HT-29 (cell line): ENCODE data around the gene SLFN5. TPM values are rescaled to one million over a fixed set of nuclear protein-coding genes. Genes with fewer than 3 reads are reported as not detected.
A peak's percentile ranks its signal among the peaks of the same experiment; 100 is the strongest.
"Not testable (repeated sequence)": the region's sequence is repeated elsewhere in the genome, so short reads cannot be mapped to it uniquely, and the experiment has no call there.

ENCODE experiments used
- DNase-seq: peaks from one replicate; pipeline ENCODE4 v3.0.0-alpha.2; 2015; ENCODE audit warnings: low spot score
- total RNA-seq: library from RNA; depleted of rRNA; stranded (reverse); fragments of >200 nt; shearing (Covaris generic); gene quantifications from 2 replicates; pipeline ENCODE4 v1.2.3, GENCODE V29; 2014

The SLFN5 gene
- total RNA-seq, 1 experiment from 2014 or later = 3.8 TPM

GRCh38 chr17:35242158-35242804 lies 591 bp upstream of the SLFN5 start:
- peak; percentile 92 for DNase-seq

DNA sequence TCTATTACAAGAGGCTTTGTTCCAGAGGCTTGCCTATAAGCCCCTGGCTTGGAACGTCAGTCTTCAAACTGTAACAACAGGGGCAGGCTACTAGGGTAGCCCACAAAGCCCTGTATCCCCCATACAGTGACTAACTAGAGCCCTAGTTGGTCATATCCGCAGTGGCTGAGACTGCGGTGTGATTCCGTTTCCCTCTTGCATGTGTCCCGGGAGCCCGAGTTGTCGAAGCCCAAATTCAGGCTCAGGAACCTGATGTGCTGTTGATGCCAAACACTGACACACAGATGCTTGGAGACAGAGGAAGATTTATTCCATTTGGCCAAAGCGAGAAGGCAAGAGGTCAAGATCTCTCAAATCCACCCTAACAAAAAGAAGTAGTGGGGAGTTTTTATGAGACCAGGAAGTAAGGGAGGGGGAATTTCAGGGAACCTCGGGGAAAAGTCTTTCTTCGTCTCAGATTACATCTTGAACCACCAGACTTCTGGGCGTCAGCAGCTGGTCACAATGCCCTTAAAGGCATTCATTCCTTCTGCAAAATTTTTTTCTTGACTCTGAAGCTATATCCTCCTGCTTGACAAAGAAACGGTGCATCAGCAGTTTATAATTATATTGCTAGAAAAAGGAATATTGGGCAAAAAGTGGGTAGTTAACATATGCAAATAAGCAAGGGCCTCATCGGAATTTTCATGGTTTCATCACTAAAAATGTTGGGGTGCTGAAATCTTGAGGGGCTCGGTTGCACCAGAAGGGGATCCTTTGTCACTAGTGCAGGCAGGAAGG lies 879 bp downstream of the SLFN5 start:
- peak; percentile 70 for DNase-seq

DNA sequence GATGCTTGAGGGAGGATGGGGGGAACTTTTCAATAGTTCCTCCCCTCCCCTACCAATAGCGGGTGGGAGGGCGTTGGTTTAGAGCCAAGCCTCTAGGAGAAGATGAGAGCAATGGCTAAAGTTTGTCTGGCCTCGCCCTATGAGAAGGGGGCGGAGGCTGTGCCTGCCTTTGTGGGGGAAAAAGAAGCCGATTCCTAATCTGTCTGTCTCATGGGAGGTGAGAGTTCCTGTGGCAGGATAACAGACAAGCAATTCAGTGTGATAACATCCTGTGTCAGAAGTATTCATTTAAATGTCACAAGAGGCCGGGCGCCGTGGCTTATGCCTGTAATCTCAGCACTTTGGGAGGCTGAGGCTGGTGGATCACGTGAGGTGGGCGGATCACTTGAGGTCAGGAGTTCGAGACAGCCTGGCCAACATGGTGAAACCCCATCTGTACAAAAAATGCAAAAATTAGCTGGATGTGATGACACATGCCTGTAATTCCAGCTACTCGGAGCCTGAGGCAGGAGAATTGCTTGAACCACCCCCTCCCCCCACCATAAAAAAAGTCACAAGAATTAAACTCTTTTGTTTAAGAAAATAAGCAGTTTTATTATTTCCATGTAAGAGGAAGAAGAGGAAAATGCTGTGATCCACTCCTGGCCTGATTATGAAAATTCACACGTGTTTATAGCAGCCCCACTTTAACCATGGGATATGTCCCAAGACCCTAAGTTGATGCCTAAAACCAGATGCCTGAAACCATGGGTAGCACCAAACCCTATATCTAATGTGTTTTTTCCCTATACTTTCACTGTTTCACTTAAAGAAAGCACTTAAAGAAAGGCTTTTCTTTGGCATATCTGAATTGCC lies 1.7 kb downstream of the SLFN5 start:
- peak; percentile 26 for DNase-seq

DNA sequence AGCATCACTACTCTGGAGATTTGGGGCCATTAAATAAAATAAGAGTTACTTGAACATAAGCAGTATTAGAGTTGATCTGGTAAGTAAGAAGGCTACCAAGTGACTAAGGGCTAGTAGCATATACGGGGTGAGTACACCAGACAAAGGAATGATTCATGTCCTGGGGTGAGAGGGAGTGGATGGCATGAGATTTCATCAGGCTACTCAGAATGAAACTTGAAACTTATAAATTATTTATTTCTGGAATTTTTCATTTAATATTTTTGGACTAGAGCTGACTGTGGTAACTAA lies 2.3 kb downstream of the SLFN5 start:
- DNase-seq = peak; percentile 24

DNA sequence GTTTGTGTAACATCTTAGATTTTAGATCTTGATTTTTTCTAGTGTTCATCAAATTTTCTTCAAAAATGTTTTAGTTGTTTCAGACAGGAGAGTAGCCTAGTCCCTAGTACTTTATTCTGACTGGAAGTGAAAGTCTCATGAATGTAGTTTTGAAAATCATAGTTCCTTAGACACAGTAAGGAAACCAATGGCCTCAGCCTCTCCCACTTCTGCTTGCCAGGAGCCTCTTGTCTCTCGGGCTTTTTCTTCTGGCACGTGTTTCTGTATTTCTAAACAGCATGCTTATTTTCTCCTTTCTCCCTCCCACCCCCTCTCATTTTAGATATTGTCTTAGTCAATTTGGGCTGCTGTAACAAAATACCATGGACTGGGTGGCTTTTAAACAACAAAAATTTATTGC lies 9.8 kb downstream of the SLFN5 start:
- DNase-seq = no peak

GRCh38 chr17:35254107-35254773 lies 11.4 kb downstream of the SLFN5 start:
- DNase-seq = peak; percentile 89

GRCh38 chr17:35255316-35255715 lies 12.4 kb downstream of the SLFN5 start:
- no peak for DNase-seq

DNA sequence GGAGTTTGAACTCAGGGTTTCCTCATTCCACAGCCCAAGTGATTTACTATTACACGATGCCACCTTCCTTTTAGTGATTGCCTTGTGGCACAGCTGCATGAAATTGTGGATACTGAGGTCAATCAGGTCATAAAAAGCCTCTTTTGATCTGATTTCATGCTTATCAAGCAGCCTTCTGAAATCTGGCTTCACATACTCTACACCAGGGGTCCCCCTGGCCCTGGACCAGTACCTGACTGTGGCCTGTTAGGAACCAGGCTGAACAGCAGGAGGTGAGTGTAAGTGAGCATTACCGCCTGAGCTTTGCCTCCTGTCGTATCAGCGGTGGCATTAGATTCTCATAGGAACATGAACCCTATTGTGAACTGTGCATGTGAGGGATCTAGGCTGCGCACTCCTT lies 13.8 kb downstream of the SLFN5 start:
- peak; percentile 79 for DNase-seq

- DNase-seq = peak; percentile 98
These were observed 14.4 kb downstream of the SLFN5 start for GRCh38 chr17:35257208-35257659.

- no peak for DNase-seq
These were observed 16.1 kb downstream of the SLFN5 start for GRCh38 chr17:35259001-35259400.

GRCh38 chr17:35265071-35265470 lies 22.2 kb downstream of the SLFN5 start:
- no peak for DNase-seq

GRCh38 chr17:35265566-35266141 lies 22.8 kb downstream of the SLFN5 start:
- no peak for DNase-seq

GRCh38 chr17:35274167-35275066 lies 31.5 kb downstream of the SLFN5 start:
- DNase-seq = not testable (repeated sequence)

- DNase-seq = not testable (repeated sequence)
These were observed 35.6 kb downstream of the SLFN5 start for GRCh38 chr17:35278454-35278853.

DNA sequence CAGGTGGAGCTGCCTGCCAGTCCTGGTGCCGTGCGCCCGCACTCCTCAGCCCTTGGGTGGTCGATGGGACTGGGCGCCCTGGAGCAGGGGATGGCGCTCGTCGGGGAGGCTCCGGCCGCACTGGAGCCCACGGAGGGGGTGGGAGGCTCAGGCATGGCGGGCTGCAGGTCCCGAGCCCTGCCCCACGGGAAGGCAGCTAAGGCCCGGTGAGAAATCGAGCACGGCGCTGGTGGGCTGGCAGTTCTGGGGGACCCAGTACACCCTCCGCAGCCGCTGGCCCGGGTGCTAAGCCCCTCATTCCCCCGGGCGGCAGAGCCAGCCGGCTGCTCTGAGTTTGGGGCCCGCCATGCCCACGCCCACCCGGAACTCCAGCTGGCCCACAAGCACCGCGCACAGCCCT lies 36.0 kb downstream of the SLFN5 start:
- not testable (repeated sequence) for DNase-seq

DNA sequence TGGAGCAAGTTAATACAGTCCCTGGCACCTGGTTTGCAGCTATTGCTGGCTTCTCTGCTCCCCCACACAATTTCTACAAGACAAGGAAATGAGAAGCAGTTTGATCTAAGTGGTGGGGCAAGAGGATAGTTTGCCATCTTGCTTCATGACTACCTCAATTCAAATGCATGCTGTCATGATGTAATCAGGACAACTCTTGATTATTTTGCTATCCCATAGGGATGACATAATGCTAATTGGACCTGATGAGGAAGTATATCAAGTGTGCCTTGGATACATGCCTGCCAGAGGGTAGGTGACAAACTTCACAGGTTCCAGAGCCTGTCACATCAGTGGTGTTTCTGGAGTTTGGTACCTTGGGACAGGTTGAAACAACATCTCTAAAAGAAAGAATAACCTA lies 40.9 kb downstream of the SLFN5 start:
- no peak for DNase-seq

DNA sequence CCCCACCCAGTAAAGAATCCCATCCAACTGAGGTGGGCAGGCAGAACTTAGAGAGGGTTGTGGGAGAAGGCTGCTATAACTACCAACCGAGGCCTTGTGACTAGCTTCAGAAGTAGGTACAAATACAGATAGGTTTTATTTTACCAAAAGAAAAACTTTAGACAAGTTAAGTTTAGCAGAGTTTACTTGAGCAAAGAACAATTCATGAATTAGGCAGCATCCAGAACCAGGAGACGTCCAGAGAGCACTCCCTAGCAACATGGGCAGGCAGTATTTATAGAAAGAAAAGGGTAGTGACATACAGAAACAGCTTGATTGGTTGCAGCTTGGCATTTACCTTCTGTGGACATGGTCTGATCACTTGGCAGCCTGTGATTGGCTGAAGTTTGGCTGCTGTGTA lies 42.1 kb downstream of the SLFN5 start:
- no peak for DNase-seq

DNA sequence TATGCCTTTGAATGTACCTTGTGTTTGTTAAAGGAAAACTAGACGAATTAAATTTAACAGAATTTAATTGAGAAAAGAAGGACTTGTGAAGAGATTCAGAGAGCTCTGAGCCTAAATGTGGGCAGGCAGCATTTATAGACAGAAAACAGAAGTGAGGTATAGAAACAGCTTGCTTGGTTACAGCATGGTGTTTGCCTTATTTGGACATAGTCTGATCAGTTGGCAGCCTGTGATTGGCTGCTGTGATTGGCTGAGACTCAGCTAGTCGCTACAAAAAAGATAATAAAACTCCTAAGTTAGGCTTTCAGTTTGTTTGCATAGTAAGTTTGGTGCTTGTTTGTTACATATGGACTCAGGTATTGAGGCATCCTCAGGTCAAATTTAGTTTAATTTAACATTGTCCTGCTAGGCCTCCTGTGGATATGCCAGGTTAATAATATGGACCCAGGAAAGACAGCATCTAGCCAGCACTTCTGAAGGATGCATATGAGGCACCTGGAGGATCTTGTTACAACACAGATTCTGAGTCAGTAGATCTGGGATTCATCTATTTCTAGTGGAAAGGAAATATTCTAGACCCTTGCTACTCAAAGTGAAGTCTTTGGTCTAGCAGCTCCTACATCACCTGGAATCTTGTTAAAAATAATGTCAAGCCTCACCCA lies 43.4 kb downstream of the SLFN5 start:
- no peak for DNase-seq

- no peak for DNase-seq
These were observed 44.5 kb downstream of the SLFN5 start for GRCh38 chr17:35287286-35287811.

DNA sequence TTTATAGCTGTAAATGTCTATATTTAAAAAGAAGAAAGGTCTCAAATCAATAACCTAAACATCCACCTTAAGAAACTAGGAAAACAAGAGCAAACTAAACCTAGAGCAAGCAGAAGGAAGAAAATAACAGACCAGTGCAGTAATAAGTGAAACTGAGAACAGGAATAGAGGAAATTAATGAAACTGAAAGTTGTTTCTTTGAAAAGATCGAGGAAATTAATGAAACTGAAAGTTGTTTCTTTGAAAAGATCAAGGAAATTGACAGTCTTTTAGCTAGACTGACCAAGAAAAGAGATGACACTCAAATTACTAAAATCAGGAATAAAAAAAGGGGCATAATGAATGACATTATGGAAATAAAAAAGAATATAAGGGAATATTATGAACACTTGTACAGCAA lies 46.4 kb downstream of the SLFN5 start:
- no peak for DNase-seq
